Activated gamma-delta T cell treated with Interleukin-2 at 50 U/mL for 16 hours (primary cell): Measurements from ENCODE around the gene DNAH7.
"Not testable (repeated sequence)": the region's sequence is repeated elsewhere in the genome, so short reads cannot be mapped to it uniquely, and the experiment has no call there.

ENCODE experiments used
- DNase-seq: peaks from one replicate; pipeline ENCODE4 v3.0.0-alpha.2; 2020

The DNAH7 gene

GRCh38 chr2:195709901-195710806 is 358.5 kb downstream of the DNAH7 start:
- DNase-seq = no peak

GRCh38 chr2:195706161-195706900 is 362.3 kb downstream of the DNAH7 start:
- DNase-seq = no peak

- no peak for DNase-seq
These were observed 368.2 kb downstream of the DNAH7 start for GRCh38 chr2:195700480-195700879.

- no peak for DNase-seq
These were observed 370.9 kb downstream of the DNAH7 start for GRCh38 chr2:195697681-195698220.

GRCh38 chr2:195696012-195696411 is 372.6 kb downstream of the DNAH7 start:
- no peak for DNase-seq

- no peak for DNase-seq
These were observed 373.5 kb downstream of the DNAH7 start for GRCh38 chr2:195695002-195695631.

- no peak for DNase-seq
These were observed 374.1 kb downstream of the DNAH7 start for GRCh38 chr2:195694553-195694952.

GRCh38 chr2:195692531-195692930 is 376.1 kb downstream of the DNAH7 start:
- DNase-seq = not testable (repeated sequence)
